ENCODE results near the gene PACSIN2.

PACSIN2 gene

DNA sequence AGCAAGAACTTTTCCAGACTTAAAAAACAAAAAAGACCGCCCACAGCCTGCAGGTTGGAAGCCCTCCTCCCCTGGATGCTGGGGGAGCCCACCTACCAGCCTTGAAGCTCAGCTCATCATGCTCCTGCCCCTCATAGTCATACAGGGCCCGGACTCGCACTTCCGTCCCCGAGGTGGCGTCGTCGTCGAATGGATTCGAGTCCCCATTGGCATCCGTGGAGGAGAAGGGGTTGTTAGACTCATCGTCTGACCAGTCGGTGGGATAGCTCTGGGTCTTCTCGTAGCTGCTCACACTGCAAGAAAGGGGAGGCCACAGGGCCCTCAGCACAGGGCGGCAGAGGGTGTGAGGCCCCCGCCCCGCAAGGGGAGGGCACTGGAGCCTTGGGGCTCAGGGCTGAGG is 138.9 kb downstream of the PACSIN2 start:
- DNase-seq (ENCODE audit: low read depth, low spot score): no peak

DNA sequence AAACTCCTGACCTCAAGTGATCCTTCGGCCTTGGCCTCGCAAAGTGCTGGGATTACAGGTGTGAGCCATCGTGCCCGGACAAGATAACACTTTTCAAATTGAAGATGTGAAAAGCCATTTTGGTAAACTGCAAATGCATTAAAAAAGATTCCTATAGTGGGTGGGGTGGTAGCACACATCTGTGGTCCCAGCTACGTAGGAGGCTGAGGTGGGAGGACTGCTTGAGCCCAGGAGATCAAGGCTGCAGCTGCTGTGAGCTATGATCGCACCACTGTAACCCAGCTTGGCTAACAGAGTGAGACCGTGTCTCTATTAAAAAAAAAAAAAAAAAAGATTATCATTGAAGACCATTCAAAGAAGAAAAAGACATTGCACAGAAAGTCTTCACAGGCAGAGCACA is 140.9 kb downstream of the PACSIN2 start:
- DNase-seq (ENCODE audit: low read depth, low spot score): no peak
- H3K27ac ChIP-seq: no peak overlapping the region

More for the DNA sequence above, 138.9 kb downstream of the PACSIN2 start:
- H3K27ac ChIP-seq: no peak overlapping the region

DNA sequence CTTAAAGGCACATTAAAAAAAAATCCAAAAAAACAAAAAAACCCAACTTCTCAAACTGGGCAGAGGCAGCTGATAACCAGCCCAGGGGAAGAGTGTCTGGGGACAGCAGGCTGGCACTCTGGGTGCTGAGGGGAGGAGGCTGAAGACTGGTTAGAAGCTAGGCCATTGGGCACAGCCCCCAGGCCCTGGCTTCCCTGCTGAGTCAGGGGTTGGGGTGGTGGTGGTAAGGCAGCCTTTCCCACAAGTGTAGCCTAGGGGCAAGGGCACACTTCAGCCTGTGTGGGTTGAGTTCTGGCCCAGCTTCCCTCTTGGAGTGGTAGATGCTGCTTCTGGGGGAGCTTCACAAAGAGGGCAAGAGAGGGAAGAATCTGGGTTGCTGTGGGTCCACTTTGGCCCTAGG is 141.6 kb downstream of the PACSIN2 start:
- no peak for DNase-seq (ENCODE audit: low read depth, low spot score)
- no peak overlapping the region for H3K27ac ChIP-seq

DNA sequence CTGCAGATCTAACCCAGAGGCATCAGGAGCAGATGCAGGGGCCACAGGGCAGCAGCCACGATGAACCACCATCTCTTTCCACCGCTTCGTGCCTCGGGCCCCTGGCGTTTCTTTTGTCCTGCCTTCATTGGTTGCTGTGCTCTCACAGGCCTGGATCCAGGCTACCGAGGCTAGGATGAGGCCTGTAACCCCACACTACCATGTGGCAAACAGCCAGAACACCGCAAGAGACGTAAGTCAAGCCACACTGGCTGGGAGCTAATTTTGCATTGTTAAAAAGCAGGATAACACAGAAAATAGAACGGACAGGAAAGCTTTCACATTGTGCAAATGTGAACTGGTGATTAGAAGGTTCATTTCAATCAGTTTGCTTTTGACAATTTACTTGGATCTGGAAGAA is 142.1 kb downstream of the PACSIN2 start:
- no peak for DNase-seq (ENCODE audit: low read depth, low spot score)
- no peak overlapping the region for H3K27ac ChIP-seq

DNA sequence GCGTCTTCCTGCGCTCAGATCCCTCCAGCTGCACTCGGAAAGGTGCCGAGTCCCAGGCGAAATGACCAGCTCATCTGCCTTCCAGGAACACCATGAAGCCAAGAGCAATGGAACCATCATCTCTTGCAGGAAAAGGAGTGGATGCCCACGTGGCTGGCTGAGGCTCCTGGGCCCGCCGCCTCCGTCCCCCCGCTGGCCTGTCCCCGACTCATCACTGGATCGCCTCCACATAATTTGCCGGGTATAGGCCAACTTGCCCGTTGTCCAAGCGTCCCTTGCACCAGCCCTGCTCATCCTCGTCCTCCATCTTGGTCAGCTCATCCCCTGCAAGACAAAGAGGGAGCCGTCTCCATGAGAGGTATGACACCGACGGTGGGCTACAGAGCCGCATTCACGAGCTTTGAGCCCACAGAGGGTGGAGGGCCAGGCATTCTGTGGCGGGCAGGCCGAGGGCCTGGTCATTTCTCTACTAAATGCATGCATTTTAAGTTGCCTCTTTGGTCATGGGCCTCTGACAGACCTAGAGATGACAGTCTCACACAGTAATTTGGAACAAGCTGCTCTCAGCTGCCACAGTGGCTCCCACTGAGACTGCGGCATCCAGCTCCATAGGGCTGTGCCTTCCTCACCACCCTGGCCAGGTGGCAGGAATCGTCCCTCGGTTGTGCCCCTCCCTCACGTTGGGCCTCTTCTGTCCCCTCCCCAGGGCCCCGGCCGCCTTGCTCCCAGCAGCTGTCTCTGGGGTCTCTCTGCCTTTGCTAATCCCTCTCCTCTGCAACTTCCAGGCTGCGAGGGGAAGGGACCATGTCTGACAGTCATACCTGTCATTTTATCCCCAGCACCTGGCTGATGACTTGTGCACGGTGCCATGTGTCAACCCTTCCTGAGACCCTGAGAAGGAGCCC is 143.6 kb downstream of the PACSIN2 start:
- H3K27ac ChIP-seq: no peak overlapping the region
- no peak for DNase-seq (ENCODE audit: low read depth, low spot score)

DNA sequence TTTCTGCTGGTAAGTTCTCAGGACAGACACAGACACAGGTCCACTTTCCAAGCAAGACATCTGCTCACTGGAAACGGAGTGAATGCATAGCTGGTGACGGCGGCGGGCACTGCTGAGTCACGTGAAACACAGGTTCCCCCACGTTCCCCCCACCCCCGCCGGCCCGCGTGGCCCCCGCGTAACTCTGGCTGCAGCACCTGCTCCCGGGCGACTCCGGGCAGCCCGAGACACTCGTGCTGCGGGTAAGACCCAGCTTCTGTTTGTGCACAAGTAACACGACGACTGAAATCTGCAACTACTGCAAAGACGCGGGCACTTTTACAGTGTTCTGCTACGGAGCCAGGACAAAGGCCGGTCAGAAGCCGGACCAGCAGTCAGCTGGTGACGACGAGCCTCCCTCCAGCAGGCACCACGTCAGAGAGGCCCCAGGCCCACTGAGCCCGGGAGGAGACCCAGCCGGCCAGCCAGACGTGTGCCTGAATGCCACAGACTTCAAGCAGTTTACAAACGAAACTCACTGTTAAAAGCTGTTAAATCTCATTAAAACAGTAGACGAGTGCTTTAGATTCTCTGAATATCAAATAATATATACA is 145.0 kb downstream of the PACSIN2 start:
- H3K27ac ChIP-seq: no peak overlapping the region
- no peak for DNase-seq (ENCODE audit: low read depth, low spot score)

DNA sequence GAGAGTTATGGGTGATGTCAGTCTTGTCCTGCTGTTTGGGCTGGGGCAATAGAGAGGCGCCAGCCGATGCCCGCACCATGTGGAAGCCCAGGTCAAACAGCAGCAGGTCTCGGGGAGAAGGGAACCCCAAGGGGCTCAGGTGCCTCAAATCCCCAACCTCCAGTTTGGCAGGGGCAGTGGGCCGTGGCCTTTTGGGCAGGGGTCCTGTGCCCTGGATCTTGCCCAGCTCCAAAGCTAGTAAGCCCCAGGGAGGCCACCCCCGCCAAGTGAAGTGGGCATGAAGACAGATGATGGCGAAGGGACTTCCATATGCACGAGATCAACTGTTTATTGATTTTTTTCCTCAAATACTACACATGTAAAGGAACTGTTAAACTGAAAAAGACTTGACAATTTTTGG is 145.5 kb downstream of the PACSIN2 start:
- H3K27ac ChIP-seq: no peak overlapping the region
- no peak for DNase-seq (ENCODE audit: low read depth, low spot score)

DNA sequence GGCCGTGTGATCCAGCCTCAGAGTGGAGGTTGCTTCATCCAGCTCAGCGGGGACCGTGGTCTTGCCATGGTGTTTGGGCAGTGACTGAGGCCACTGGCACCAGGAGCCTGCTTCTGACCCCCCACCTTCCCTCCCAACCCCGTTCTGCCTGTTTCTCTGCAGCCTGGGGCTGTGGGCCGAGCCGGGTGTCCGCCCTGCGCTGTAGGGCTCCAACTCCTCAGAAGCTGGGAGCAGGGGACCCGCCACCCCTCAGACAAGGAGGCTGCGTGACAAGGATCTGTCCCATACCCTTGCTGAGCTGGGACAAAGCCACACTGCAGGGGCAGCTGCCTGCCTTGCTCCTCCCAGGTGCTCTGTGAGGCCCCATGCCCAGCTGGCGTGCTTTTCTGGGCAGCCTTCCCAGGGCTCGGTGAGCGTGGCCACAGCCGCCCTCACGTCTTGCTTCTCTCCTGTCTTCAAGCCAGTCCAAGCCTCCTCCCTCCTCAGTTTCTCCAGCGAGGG is 146.1 kb downstream of the PACSIN2 start:
- no peak for DNase-seq (ENCODE audit: low read depth, low spot score)
- peak overlapping the region; percentile 34 for H3K27ac ChIP-seq

DNA sequence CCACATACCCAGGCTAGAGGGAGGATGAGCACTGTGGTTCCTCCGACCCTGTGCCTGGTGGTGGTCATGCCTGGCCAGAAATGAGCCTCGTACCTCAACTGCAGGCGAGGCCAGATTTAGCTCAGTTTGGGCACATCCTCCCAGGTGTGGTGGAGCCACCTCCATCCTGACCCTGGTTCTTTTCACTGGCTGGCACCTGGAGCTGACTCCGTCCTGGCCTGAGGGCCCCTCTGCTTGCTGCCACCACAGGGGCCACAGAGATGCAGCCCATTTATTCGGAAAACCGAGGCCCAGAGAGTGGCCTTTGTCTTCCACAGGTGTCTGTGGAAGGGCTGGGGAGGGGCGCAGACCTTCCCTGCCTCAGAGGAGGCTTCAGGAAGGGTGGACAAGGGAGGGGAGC is 148.8 kb downstream of the PACSIN2 start:
- H3K27ac ChIP-seq: no peak overlapping the region
- DNase-seq (ENCODE audit: low read depth, low spot score): no peak

DNA sequence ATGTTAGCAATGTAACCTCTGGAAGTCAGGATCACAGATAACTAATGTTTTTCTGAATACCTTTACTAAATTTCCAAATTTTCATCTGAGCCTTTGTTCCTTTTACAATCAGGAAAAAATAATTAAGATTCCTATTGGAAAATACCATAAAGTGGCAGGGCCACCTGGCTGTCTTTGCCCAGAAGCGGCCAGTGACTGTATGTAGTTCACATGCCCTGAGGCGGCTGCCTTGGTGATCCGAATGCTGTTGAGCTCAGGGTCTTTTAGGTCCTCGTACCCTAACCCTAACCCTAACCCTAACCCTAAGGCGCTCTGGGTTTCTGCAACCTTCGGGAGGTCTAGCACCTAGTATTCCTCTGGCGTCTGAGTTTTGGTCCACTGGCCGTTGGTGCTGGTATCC is 149.4 kb downstream of the PACSIN2 start:
- no peak overlapping the region for H3K27ac ChIP-seq
- no peak for DNase-seq (ENCODE audit: low read depth, low spot score)

DNA sequence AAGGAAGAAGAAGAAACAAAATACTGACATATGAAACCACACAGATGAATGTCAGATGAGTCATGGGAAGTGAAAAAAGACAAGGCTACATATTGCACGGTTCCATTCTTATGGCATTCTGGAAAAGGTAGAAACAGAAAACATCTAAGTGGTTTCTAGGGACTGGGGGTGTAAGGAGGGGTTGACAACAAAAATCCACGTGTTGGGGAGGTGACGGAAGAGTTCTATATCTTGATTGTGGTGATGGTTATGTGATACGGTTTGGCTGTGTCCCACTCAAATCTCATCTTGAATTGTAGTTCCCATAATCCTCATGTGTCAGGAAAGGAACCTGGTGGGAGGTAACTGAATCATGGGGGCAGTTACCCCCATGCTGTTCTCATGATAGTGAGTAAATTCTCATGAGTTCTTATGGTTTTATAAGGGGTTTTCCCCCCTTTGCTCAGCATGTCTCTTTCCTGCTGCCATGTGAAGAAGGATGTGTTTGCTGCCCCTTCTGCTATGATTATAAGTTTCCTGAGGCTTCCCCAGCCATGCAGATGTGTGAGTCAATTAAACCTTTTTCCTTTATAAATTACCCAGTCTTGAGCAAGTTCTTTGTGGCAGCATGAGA is 151.5 kb downstream of the PACSIN2 start:
- H3K27ac ChIP-seq: peak overlapping the region; percentile 68
- DNase-seq (ENCODE audit: low read depth, low spot score): peak; percentile 65

DNA sequence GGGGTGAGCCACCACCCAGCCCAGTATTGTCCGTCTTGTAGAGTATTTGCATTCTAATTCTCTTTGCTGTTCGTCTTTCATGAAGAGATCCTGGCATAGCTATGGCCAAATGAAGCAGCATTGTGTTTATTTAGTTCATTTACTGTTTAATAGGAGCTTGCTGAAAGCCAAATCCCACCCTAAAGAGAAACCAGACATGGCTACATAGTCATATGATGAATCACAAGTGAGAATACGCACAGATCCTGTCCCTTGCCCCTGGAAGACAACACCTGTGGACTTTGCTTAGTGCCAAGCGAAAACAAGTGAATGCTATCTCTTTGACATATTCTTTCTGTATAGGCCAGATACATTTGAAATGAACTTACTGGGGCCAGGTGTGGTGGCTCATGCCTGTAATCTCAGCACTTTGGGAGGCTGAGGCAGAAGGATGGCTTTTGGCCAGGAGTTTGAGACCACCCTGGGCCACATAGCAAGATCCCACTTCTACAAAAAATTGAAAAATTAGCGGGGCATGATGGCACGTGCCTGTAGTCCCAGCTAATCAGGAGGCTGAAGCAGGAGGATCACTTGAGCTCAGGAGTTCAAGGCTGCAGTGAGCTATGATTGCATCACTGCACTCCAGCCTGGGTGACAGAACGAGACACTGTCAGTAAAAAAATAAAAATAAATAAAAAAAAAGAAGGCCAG is 152.8 kb downstream of the PACSIN2 start:
- DNase-seq (ENCODE audit: low read depth, low spot score): peak; percentile 70

DNA sequence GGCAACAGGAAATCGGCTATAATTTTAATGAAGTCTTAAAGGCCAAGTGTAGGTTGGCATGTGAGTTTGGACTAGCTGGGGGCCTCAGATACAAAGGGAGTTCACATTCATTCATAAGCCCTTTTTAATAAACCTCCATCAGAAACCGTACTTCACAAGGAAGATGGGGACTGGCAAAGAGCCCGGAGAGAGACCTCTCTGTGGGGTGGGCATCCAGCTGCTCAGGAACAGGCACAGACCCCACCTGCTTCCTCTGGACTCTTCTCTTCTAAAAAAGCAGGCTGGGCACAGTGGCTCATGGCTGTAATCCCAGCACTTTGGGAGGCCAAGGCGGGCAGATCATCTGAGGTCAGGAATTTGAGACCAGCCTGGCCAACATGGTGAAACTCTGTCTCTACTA is 154.0 kb downstream of the PACSIN2 start:
- no peak for DNase-seq (ENCODE audit: low read depth, low spot score)
- no peak overlapping the region for H3K27ac ChIP-seq

More for the DNA sequence above, 152.8 kb downstream of the PACSIN2 start:
- peak overlapping the region; percentile 68 for H3K27ac ChIP-seq

DNA sequence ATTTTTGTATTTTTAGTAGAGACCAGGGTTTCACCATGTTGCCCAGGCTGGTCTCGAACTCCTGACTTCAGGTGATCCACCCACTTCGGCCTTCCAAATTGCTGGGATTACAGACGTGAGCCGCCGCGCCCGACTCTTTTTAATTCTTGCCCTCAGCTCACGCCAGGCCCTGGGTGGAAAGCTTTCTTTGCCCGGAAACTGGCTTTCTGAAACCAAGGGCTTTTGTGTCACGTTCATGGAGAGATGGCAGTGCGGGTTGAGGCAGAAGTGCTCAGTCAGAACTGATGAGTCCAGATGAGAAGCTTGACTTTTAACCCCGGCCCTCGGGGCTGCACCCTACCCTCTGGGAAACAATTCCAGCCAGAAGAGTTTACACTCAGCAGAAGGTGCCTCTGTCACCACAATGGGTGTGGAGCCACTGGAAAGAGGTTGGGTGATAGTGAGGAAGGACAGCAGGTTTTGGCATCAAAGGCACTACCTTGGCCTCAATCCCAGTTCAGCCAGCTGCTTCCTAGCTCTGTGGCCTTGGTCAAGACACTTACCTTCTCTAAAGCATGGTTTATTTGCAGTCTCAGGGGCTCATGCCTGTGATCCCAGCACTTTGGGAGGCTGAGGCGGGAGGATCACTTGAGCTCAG is 157.0 kb downstream of the PACSIN2 start:
- no peak overlapping the region for H3K27ac ChIP-seq
- DNase-seq (ENCODE audit: low read depth, low spot score): no peak

DNA sequence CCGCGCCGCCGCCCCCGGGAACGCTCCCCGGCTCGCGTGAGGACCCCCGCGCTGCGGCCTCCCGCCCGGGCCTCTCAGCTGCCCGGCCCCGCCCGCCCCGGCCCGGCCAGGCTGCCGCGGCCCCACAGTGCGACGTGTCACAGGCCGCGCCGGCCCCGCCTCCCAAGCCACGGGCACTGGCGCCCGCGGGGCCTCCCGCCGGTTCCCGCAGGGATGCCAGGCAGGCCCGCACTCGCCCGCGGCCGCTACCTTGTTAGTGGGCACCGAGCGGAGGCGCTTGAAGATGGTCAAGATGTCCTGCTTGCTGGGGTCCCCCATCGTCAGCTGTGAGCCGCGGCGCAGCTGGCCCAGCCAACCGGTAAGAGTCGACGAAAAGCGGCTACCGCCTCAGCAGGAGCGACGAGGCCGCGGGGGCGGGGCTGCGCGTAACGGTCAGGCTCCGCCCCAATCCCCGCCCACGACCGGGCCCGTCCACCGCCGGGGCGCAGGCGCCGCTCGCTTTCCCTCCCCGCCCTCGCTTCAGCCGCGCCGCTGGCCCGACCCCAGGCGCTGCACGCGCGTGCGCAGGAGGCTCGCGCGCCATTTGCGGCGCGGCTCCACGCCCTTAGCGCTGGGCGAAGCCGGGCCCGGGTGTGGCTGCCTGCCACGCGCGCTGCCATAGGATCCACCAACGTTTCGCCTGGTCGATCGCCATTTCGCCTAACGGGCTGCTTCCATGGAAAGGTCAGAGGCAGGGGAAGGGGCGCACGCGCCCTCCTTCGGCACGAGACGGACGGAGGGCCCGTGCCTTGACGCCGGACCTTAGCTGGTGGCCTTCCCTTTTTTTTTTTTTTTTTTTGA is 157.9 kb downstream of the PACSIN2 start, which contains the start of gene ARFGAP3:
TSS of gene ARFGAP3 (minus strand) at position 409 of the 840 bp plus-strand sequence. CDS start at position 318, 91 bp downstream.
- H3K27ac ChIP-seq: peak within 1 kb of the TSS; percentile 80
- no peak for DNase-seq (ENCODE audit: low read depth, low spot score)

DNA sequence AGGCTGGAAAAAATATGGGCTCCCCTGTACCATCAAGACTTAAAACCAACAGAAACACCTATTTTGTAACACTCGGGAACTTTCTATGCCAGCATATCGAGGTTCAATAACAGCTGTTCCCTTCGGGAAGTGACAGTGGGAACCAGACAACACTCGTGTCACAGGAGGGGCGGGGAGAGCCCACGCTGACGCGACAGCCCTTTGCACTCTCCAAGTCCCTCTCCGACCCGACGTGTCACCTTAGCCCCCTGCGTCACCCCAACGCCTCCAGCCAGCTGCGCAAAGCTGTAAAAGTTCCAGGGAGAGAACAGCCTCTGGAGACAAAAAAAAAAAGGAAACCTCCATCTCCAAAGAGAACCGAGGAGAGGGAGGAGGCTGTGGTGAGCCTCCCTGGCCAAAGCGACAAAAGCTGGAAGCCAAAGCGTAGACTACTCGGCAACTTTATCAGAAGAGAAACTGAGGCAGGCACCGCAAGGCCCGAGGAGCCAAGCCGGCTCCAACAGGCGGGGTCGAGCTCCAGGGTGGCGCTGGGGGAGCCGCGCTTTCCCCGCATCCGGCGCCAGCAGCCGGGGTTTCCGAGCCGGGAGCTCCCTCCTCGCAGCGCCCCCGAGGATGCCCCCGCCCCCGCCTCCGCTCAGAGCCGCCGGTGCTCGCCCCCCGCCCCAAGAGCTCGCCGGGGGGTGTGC is 158.6 kb downstream of the PACSIN2 start:
- DNase-seq (ENCODE audit: low read depth, low spot score): no peak
- peak overlapping the region; percentile 80 for H3K27ac ChIP-seq

DNA sequence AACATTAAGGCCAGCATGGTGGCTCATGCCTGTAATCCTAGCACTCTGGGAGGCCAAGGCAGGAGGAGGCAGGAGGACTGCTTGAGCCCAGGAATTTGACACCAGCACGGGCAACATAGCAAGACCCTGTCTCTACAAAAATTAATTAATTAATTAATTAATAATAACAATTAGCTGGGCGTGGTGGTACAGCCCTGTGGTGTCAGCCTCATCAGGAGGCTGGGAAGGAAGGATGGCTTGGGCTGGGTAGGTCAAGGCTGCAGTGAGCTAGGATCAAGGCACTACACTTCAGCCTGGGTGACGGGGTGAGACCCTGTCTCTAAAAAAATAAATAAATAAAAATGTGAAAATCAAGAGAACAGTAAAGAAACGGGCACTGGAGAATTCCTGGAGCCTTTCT is 159.2 kb downstream of the PACSIN2 start:
- peak overlapping the region; percentile 5 for H3K27ac ChIP-seq

DNA sequence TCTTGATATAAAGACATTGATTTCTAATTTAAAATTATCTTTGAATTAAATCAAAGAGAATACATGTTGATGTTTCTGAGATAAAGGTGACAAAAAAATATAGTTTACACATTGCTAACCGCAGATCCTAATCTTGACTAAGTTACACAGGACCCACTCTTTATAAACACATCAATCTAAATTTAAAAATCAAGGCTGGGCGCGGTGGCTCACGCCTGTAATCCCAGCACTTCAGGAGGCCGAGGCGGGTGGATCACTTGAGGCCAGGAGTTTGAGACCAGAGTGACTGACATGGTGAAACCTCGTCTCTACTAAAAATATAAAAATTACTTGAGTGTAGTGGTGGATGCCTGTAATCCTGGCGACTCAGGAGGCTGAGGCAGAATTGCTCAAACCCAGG is 159.7 kb downstream of the PACSIN2 start:
- H3K27ac ChIP-seq: peak overlapping the region; percentile 5
- no peak for DNase-seq (ENCODE audit: low read depth, low spot score)

More for the DNA sequence above, 159.2 kb downstream of the PACSIN2 start:
- no peak for DNase-seq (ENCODE audit: low read depth, low spot score)

Measured in epithelial cell of prostate (primary cell).